ENCODE measurements around the gene SORCS3. TPM values are rescaled to one million over a fixed set of nuclear protein-coding genes. Genes with fewer than 3 reads are reported as not detected.

Gene SORCS3
- total and polyA plus RNA-seq, 10 of the 15 experiments (the other 5 are each of a cell fraction or from before 2014, with no cell fraction given) = 0.01 to 0.04 (median 0.02) TPM; not detected in 7

DNA sequence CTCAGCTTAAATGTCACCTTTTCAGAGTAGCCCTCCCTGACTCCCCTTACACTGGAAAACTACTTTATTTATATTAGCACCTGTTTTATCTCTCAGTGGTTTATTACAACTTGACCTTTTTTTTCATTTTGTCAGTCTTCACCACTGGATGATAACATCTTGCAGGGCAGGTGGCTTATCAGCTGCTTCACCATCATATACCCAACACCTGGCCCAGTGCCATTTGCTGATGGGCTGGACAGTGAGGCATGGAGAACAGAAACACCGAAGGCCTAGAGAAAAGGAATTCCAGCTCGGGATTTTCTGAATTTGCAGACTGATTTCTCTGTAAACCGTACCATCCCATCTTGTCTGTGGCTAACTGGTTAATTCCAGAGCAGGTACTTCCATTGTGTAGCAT, 48.5 kb downstream of the SORCS3 start:
- intact Hi-C loops (cut with micrococcal nuclease; ENCODE audit: unreplicated experiment) = no loop called here
- ChIA-PET RAD21 (ENCODE audit: unreplicated experiment) (no interaction called here), SMC1A (ENCODE audit: uncharacterized antibody, unreplicated experiment) (interaction anchor here (1.0 kb wide), 1 partner anchor 10 kb away, joined by 3 read pairs; no protein-coding TSS in a partner anchor), CTCF (no interaction called here), POLR2A (no interaction called here)
- no peak overlapping the region for H3K4me2 ChIP-seq (ENCODE audit: control insufficient read depth, insufficient read depth)
- FAIRE-seq (no peak), DNase-seq (ENCODE audit: low read depth, low spot score) (no peak), ATAC-seq (no peak)
- WGBS (ENCODE audit: insufficient coverage, insufficient replicate concordance, low lambda C conversion rate, missing lambda C conversion rate) = 2% methylated on average over 3 of the region's 3 CpGs
- H3K9ac ChIP-seq (ENCODE audit: control insufficient read depth, insufficient read depth, low read length) = no peak overlapping the region
- BruUV-seq (replicated peaks) = no TSS peak
- no peaks in the 10 kb centered on the region for H4K20me1 ChIP-seq (ENCODE audit: control insufficient read depth, insufficient read depth)
- H3K4me1 ChIP-seq (ENCODE audit: control insufficient read depth, insufficient read depth, low read length) = no peaks in the 10 kb centered on the region
- H3K79me2 ChIP-seq (ENCODE audit: control insufficient read depth, insufficient read depth, low read length) = no peaks in the 10 kb centered on the region
- 0 out of 4 replicates have a peak, but pooled peaks cover 0 to 2% of the 10 kb centered on the region in 2 experiments for H3K27me3 ChIP-seq (replicated peaks in 1 of 2; ENCODE audit: control insufficient read depth in 2 of 2, insufficient read depth in 2 of 2, low read length in 1 of 2)
- in situ Hi-C loops (cut with MboI) = no loop called here
- H3K36me3 ChIP-seq (ENCODE audit: control insufficient read depth in 2 of 2, insufficient read depth in 2 of 2, low read length in 1 of 2) = no peaks in the 10 kb centered on the region
- no peak overlapping the region for H2AFZ ChIP-seq (ENCODE audit: control insufficient read depth, low read depth, low read length)
- H3K9me3 ChIP-seq (replicated peaks; ENCODE audit: control insufficient read depth, insufficient read depth, low read length) = no peaks in the 10 kb centered on the region
- TF ChIP-seq, protein P1, sequence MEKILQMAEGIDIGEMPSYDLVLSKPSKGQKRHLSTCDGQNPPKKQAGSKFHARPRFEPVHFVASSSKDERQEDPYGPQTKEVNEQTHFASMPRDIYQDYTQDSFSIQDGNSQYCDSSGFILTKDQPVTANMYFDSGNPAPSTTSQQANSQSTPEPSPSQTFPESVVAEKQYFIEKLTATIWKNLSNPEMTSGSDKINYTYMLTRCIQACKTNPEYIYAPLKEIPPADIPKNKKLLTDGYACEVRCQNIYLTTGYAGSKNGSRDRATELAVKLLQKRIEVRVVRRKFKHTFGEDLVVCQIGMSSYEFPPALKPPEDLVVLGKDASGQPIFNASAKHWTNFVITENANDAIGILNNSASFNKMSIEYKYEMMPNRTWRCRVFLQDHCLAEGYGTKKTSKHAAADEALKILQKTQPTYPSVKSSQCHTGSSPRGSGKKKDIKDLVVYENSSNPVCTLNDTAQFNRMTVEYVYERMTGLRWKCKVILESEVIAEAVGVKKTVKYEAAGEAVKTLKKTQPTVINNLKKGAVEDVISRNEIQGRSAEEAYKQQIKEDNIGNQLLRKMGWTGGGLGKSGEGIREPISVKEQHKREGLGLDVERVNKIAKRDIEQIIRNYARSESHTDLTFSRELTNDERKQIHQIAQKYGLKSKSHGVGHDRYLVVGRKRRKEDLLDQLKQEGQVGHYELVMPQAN (conservative IDR thresholded peaks at IDR 0.05) = no peak
- TF ChIP-seq SMC3 (IDR thresholded peaks at IDR 0.05; ENCODE audit: borderline replicate concordance, low read length) (no peak), TCF3 (IDR thresholded peaks at IDR 0.05; ENCODE audit: borderline replicate concordance, insufficient read depth, low read depth, low read length) (no peak), TCF12 (IDR thresholded peaks at IDR 0.05; ENCODE audit: low read depth, low read length) (no peak), ZNF622 (IDR thresholded peaks at IDR 0.05) (no peak), SREBF1 (IDR thresholded peaks at IDR 0.05; ENCODE audit: low read length) (no peak)
- TF ChIP-seq, protein P2, sequence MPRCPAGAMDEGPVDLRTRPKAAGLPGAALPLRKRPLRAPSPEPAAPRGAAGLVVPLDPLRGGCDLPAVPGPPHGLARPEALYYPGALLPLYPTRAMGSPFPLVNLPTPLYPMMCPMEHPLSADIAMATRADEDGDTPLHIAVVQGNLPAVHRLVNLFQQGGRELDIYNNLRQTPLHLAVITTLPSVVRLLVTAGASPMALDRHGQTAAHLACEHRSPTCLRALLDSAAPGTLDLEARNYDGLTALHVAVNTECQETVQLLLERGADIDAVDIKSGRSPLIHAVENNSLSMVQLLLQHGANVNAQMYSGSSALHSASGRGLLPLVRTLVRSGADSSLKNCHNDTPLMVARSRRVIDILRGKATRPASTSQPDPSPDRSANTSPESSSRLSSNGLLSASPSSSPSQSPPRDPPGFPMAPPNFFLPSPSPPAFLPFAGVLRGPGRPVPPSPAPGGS (IDR thresholded peaks at IDR 0.05; ENCODE audit: borderline replicate concordance, insufficient read depth, low read depth, low read length, poor library complexity, severe bottlenecking) = no peak
- H3K4me3 ChIP-seq = no peak overlapping the region
- H3K27ac ChIP-seq (ENCODE audit: control insufficient read depth, insufficient read depth) = no peak overlapping the region

Measured in GM12878 (cell line).